Activated T-cell treated with anti-CD3 and anti-CD28 coated beads, Interleukin-2, amount 50 U/mL, for 4 hours (primary cell): ENCODE results near the gene EOMES. TPM values are rescaled to one million over a fixed set of nuclear protein-coding genes. Genes with fewer than 3 reads are reported as not detected.

Experiments used
- ATAC-seq, 2 donors: fragments of 200-7000 bp; cut with Tn5 transposase; one replicate each; pipeline ENCODE4 v1.10.0; 2021
- DNase-seq: peaks from one replicate; pipeline ENCODE4 v3.0.0-alpha.2; 2020
- H3K27me3 Mint-ChIP-seq: one replicate; pipeline ENCODE4 v1.8.0; 2021; ENCODE audit warnings: low read depth, mixed read lengths
- H3K36me3 Mint-ChIP-seq: one replicate; pipeline ENCODE4 v1.8.0; 2022; ENCODE audit warnings: mixed read lengths; ENCODE audit not compliant: insufficient read depth
- H3K4me1 Mint-ChIP-seq: one replicate; pipeline ENCODE4 v1.8.0; 2021; ENCODE audit warnings: low read depth, mixed read lengths
- H3K4me3 Mint-ChIP-seq: one replicate; pipeline ENCODE4 v1.8.0; 2021; ENCODE audit warnings: mild to moderate bottlenecking, moderate library complexity, mixed read lengths
- H3K9me3 Mint-ChIP-seq: one replicate; pipeline ENCODE4 v1.8.0; 2021; ENCODE audit warnings: mixed read lengths
- total RNA-seq, 3 donors: library from RNA; stranded (reverse); gene quantifications; one replicate each; pipeline ENCODE4 v1.2.1, GENCODE V29; 2021

Gene EOMES
- total RNA-seq, 3 donors from 2014 or later = 2.7 to 7.3 (median 6.1) TPM

GRCh38 chr3:27680517-27681246 is 41.4 kb downstream of the EOMES start:
- DNase-seq = no peak
- Mint-ChIP-seq H3K4me1 (peaks cover 14% of the 10 kb centered on the region), H3K27me3 (peaks cover 2% of the 10 kb centered on the region), H3K4me3 (no peak overlapping the region), H3K9me3 (no peaks in the 10 kb centered on the region), H3K36me3 (no peaks in the 10 kb centered on the region)
- ATAC-seq = no peak

DNA sequence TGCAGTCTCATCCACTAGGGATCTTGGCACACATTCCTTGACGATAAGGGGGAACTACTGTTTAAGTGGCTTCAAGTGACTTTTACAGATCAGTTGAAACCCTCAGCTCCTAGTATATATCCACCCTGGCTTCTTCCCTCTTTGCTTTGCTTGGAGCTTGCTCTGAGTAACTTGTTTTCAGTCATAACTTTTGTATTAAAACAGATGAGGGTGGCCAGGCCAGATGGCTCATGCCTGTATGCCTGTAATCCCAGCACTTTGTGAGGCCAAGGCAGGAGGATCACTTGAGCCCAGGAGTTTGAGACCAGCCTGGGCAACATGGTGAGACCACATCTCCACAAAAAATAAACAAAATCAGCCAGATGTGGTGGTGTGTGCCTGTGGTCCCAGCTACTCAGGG is 42.4 kb downstream of the EOMES start:
- DNase-seq (no peak), ATAC-seq (no peak)
- H3K9me3 Mint-ChIP-seq = no peaks in the 10 kb centered on the region
- H3K4me3 Mint-ChIP-seq = no peak overlapping the region
- H3K4me1 Mint-ChIP-seq = peaks cover 14% of the 10 kb centered on the region
- H3K27me3 Mint-ChIP-seq = peaks cover 2% of the 10 kb centered on the region
- no peaks in the 10 kb centered on the region for H3K36me3 Mint-ChIP-seq

DNA sequence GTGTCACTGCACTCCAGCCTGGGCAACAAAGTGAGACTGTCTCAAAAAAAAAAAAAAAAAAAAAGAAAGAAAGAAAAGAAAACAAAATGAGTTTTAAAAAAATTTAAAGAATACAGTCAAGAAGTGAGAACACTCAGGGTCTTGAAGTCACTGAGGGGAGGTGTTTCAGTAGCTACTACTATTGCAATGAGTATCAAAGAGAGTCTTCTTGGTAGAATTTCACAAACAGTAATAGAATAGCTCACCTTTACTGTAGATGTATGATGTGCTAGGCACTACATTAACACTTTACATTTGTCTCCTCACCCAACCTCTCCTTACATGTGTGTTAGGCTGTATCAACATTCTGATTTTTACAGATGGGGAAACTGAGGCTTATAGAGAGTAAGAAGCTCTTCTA is 43.9 kb downstream of the EOMES start:
- Mint-ChIP-seq H3K9me3 (no peaks in the 10 kb centered on the region), H3K4me3 (no peak overlapping the region), H3K27me3 (peaks cover 2% of the 10 kb centered on the region), H3K4me1 (peaks cover 14% of the 10 kb centered on the region), H3K36me3 (no peaks in the 10 kb centered on the region)
- no peak for ATAC-seq
- DNase-seq = no peak

- Mint-ChIP-seq H3K36me3 (no peaks in the 10 kb centered on the region), H3K27me3 (peaks cover 2% of the 10 kb centered on the region), H3K9me3 (no peaks in the 10 kb centered on the region), H3K4me3 (no peak overlapping the region), H3K4me1 (peaks cover 14% of the 10 kb centered on the region)
- no peak for DNase-seq
- no peak for ATAC-seq
Measured at GRCh38 chr3:27677565-27677964, 44.6 kb downstream of the EOMES start.

GRCh38 chr3:27675287-27675686 is 46.8 kb downstream of the EOMES start:
- Mint-ChIP-seq H3K4me1 (peaks cover 4% of the 10 kb centered on the region), H3K4me3 (no peak overlapping the region), H3K9me3 (no peaks in the 10 kb centered on the region), H3K36me3 (no peaks in the 10 kb centered on the region), H3K27me3 (no peaks in the 10 kb centered on the region)
- DNase-seq (no peak), ATAC-seq (no peak)

DNA sequence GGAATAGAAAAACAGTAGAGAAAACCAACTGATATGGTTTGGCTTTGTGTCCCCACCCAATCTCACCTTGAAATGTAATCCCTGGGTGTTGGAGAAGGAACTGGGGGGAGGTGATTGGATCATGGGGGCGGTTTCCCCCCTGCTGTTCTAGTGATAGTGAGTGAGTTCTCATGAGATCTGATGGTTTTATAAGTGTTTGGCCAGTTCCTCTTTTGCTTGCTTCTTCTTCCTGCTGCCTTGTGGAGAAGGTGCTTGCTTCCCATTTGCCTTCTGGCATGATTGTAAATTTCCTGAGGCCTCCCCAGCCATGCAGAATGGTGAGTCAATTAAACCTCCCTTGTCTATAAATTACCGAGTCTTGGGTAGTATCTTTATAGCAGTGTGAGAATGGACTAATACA is 48.4 kb downstream of the EOMES start:
- ATAC-seq = no peak
- H3K4me1 Mint-ChIP-seq = no peaks in the 10 kb centered on the region
- H3K4me3 Mint-ChIP-seq = no peak overlapping the region

GRCh38 chr3:27671101-27671500 is 51.0 kb downstream of the EOMES start:
- no peaks in the 10 kb centered on the region for H3K9me3 Mint-ChIP-seq
- no peaks in the 10 kb centered on the region for H3K36me3 Mint-ChIP-seq
- H3K4me1 Mint-ChIP-seq = peaks cover 10% of the 10 kb centered on the region

More for the DNA sequence above, 48.4 kb downstream of the EOMES start:
- no peak for DNase-seq
- H3K27me3 Mint-ChIP-seq = no peaks in the 10 kb centered on the region
- no peaks in the 10 kb centered on the region for H3K9me3 Mint-ChIP-seq
- no peaks in the 10 kb centered on the region for H3K36me3 Mint-ChIP-seq

DNA sequence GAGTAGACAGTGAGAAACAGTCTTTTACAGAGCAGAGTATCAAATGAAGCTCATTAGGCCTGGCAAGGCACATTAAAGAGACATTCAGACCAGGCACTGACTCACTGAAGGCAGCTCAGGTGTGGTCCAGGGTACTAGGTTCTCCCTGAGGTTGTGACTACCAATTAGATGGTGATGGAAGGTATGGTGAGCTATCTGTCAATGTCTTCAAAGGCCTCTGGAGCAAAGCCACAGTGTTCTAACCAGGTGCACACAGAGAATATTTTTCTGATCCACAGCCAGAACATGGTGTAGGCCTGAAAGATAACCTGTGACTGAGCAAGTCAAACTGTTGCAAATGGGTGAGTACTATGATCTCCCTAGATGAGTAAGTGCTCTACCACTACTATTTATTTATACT is 51.5 kb downstream of the EOMES start:
- H3K4me1 Mint-ChIP-seq = peaks cover 10% of the 10 kb centered on the region
- H3K4me3 Mint-ChIP-seq = no peak overlapping the region
- H3K36me3 Mint-ChIP-seq = no peaks in the 10 kb centered on the region
- no peak for DNase-seq
- H3K27me3 Mint-ChIP-seq = no peaks in the 10 kb centered on the region
- no peaks in the 10 kb centered on the region for H3K9me3 Mint-ChIP-seq
- no peak for ATAC-seq

More at GRCh38 chr3:27671101-27671500, 51.0 kb downstream of the EOMES start:
- no peak for ATAC-seq
- H3K4me3 Mint-ChIP-seq = no peak overlapping the region
- H3K27me3 Mint-ChIP-seq = no peaks in the 10 kb centered on the region
- no peak for DNase-seq

- Mint-ChIP-seq H3K4me3 (no peak overlapping the region), H3K36me3 (no peaks in the 10 kb centered on the region), H3K4me1 (peaks cover 10% of the 10 kb centered on the region), H3K9me3 (no peaks in the 10 kb centered on the region), H3K27me3 (no peaks in the 10 kb centered on the region)
- ATAC-seq (peak; percentile 60 to 74), DNase-seq (no peak)
Measured at GRCh38 chr3:27669591-27669990, 52.5 kb downstream of the EOMES start.

- no peaks in the 10 kb centered on the region for H3K36me3 Mint-ChIP-seq
- DNase-seq (no peak), ATAC-seq (no peak)
- H3K27me3 Mint-ChIP-seq = no peaks in the 10 kb centered on the region
- H3K4me1 Mint-ChIP-seq = peaks cover 10% of the 10 kb centered on the region
- H3K9me3 Mint-ChIP-seq = no peaks in the 10 kb centered on the region
- H3K4me3 Mint-ChIP-seq = no peak overlapping the region
Measured at GRCh38 chr3:27667751-27668150, 54.4 kb downstream of the EOMES start.

GRCh38 chr3:27666708-27667107 is 55.4 kb downstream of the EOMES start:
- H3K27me3 Mint-ChIP-seq = no peaks in the 10 kb centered on the region
- H3K4me3 Mint-ChIP-seq = no peak overlapping the region

DNA sequence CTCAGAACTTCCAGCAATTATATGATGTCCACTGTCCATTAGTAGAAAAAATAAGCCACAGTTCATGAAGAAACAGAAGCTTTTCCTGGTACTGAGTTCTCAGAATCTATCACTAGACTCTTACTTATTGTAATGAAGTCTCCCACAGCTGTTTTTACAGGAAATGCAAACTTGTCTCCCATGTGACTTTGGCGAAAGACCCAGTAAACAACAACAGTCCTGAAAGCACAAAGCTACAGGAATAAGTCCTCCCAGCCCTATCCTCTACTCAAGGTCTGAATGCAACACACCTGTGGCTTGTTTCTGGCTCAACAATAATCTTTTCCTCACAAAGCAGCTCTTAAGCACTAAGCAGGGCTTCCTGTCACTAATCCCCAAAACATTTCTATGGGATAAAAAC is 55.9 kb downstream of the EOMES start:
- DNase-seq (no peak), ATAC-seq (no peak)
- peaks cover 10% of the 10 kb centered on the region for H3K4me1 Mint-ChIP-seq
- H3K27me3 Mint-ChIP-seq = no peaks in the 10 kb centered on the region
- H3K36me3 Mint-ChIP-seq = no peaks in the 10 kb centered on the region
- H3K4me3 Mint-ChIP-seq = no peak overlapping the region
- no peaks in the 10 kb centered on the region for H3K9me3 Mint-ChIP-seq

More at GRCh38 chr3:27666708-27667107, 55.4 kb downstream of the EOMES start:
- DNase-seq (no peak), ATAC-seq (no peak)
- Mint-ChIP-seq H3K4me1 (peaks cover 10% of the 10 kb centered on the region), H3K9me3 (no peaks in the 10 kb centered on the region), H3K36me3 (no peaks in the 10 kb centered on the region)

Other genes starting within 250 kb of the EOMES start
- 10 to 100 TPM; 31.0 to 35.4 (median 31.9) TPM for gene SLC4A7, start 237.9 kb downstream of the EOMES start, total RNA-seq